OCI-LY7 (cell line): Measurements from ENCODE around the gene VGLL3.

Experiments used
- CTCF ChIP-seq: fragments of 200-600 bp; sonication (generic); conservative IDR thresholded peaks from 2 replicates; pipeline ENCODE4 v1.5.1; 2014; ENCODE audit warnings: mild to moderate bottlenecking, antibody characterized with exemption, low read length, moderate library complexity, mixed read lengths
- EZH2phosphoT487 ChIP-seq: fragments of 200-600 bp; sonication (generic); IDR thresholded peaks from 2 replicates; pipeline ENCODE4 v1.6.1; 2018; ENCODE audit warnings: low read depth, borderline replicate concordance, mild to moderate bottlenecking, mixed run types, antibody characterized with exemption, low read length, moderate library complexity, mixed read lengths

- no peak for TF ChIP-seq CTCF
- no peak for TF ChIP-seq EZH2phosphoT487
Observed at GRCh38 chr3:86986671-86987420, 4.1 kb downstream of the VGLL3 start.
